ENCODE data around the gene FAM193B. TPM values are rescaled to one million over a fixed set of nuclear protein-coding genes. Genes with fewer than 3 reads are reported as not detected.

The FAM193B gene
- total RNA-seq, 1 donor from 2014 or later, result 81.0 TPM

Other genes starting within 250 kb of the FAM193B start
- gene MXD3, start 242.7 kb downstream of the FAM193B start, total RNA-seq, result 12.8 and 13.9 TPM in 2 replicates
- 130 and 137 TPM in 2 replicates for gene LMAN2, start 202.9 kb downstream of the FAM193B start, total RNA-seq
- 36.2 and 40.5 TPM in 2 replicates for gene RGS14, start 196.6 kb downstream of the FAM193B start, total RNA-seq
- not detected in 2 replicates for gene SLC34A1, start 170.1 kb downstream of the FAM193B start, total RNA-seq
- gene PFN3, start 153.9 kb downstream of the FAM193B start, total RNA-seq, result not detected in 2 replicates
- 3.5 and 5.8 TPM in 2 replicates for gene F12, start 145.0 kb downstream of the FAM193B start, total RNA-seq
- 131 and 134 TPM in 2 replicates for gene GRK6, start 127.9 kb downstream of the FAM193B start, total RNA-seq
- 12.1 and 13.0 TPM in 2 replicates for gene PRR7, start 107.7 kb downstream of the FAM193B start, total RNA-seq
- 28.7 and 32.9 TPM in 2 replicates for gene DBN1, start 80.9 kb downstream of the FAM193B start, total RNA-seq
- 85.4 and 86.9 TPM in 2 replicates for gene PDLIM7, start 57.0 kb downstream of the FAM193B start, total RNA-seq
- 3.3 and 4.9 TPM in 2 replicates for gene DOK3, start 44.7 kb downstream of the FAM193B start, total RNA-seq
- 138 and 144 TPM in 2 replicates for gene DDX41, start 37.6 kb downstream of the FAM193B start, total RNA-seq
- 174 and 175 TPM in 2 replicates for gene TMED9, start 37.6 kb upstream of the FAM193B start, total RNA-seq
- gene B4GALT7, start 45.6 kb upstream of the FAM193B start, total RNA-seq, result 20.9 and 22.1 TPM in 2 replicates
- gene FAM153A, start 228.3 kb upstream of the FAM193B start, total RNA-seq, result 16.3 and 20.1 TPM in 2 replicates

All from activated T-helper 2 cell treated with anti-CD3 and anti-CD28 coated beads, Interferon-gamma antibody, Interleukin-2, Interleukin-4, amounts not matched to agents 10 μg/mL and 5 μg/mL and 100 μg/mL, durations not matched to agents 14 hours and 24 hours and 36 hours (primary cell).